ENCODE results near the gene GNB1L.

The GNB1L gene

DNA sequence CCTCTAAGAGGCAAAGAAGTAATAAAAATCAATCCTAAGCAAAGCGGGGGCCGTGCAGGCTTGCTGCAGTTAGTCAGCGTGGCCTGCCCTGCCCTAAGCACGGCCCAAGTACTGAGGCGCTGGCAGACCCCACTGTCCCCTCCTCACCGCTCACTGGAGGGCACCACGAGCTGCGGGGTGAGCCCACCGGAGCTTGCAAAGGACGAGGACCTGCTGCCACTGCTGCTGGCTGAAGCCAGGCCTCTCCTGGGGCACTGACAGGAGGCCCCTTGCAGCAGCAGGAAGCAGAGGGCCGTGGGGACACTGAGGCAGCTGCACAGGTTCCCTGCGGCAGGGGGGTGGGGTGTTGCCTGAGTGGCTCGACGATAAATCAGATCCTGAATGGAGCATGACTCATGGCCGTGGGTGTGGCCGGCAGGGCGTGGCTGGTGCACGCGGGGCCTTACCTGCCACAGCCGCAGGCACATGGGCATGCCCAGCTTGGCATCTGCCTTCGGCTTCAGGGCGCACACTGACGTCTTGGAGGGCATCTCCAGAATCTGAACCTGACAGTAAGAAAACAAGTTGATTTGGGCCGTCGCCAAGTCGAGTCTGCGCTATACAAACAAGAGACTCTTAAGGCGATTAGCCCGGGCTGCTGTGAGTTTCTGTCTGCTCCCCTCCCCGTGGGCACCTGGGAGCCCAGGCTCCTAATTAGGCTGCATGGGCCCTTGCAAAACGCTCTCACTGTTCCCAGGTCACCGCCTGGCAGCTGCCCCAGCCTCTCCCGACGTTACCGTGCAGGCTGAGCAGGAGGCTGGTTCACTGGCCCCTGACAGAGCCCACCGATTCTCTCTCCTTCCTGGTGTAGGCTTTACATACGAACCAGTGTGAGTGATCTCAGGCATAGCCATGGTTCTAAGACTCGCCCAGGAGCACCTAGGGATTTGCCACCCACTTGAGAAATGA, 48.2 kb downstream of the GNB1L start:
- H3K36me3 ChIP-seq (replicated peaks; ENCODE audit: insufficient read depth, low read length): no peaks in the 10 kb centered on the region
- H3F3A ChIP-seq (ENCODE audit: insufficient read depth, low read length): no peaks in the 10 kb centered on the region
- no peak overlapping the region for H2AFZ ChIP-seq (ENCODE audit: low read length)
- H3K27me3 ChIP-seq (replicated peaks; ENCODE audit: insufficient read depth, low read length): no peaks in the 10 kb centered on the region
- no peak overlapping the region for H3K27ac ChIP-seq (ENCODE audit: low read length)
- no peak for DNase-seq
- TF ChIP-seq, protein P1, sequence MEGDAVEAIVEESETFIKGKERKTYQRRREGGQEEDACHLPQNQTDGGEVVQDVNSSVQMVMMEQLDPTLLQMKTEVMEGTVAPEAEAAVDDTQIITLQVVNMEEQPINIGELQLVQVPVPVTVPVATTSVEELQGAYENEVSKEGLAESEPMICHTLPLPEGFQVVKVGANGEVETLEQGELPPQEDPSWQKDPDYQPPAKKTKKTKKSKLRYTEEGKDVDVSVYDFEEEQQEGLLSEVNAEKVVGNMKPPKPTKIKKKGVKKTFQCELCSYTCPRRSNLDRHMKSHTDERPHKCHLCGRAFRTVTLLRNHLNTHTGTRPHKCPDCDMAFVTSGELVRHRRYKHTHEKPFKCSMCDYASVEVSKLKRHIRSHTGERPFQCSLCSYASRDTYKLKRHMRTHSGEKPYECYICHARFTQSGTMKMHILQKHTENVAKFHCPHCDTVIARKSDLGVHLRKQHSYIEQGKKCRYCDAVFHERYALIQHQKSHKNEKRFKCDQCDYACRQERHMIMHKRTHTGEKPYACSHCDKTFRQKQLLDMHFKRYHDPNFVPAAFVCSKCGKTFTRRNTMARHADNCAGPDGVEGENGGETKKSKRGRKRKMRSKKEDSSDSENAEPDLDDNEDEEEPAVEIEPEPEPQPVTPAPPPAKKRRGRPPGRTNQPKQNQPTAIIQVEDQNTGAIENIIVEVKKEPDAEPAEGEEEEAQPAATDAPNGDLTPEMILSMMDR (IDR thresholded peaks at IDR 0.05; ENCODE audit: low read length): no peak
- TF ChIP-seq EZH2 (optimal IDR thresholded peaks at IDR 0.05; ENCODE audit: low read depth, low read length) (no peak), EZH2phosphoT487 (IDR thresholded peaks at IDR 0.05; ENCODE audit: low read length) (no peak)
- no peaks in the 10 kb centered on the region for H3K9me3 ChIP-seq (replicated peaks; ENCODE audit: insufficient read depth, low read length)
- no peaks in the 10 kb centered on the region for H3K4me1 ChIP-seq (ENCODE audit: low read length)
- H3K9ac ChIP-seq (ENCODE audit: low read length): no peak overlapping the region
- H3K9me2 ChIP-seq (replicated peaks; ENCODE audit: insufficient read depth, low read length): no peaks in the 10 kb centered on the region
- no peak overlapping the region for H3K4me3 ChIP-seq (ENCODE audit: low read length)
- no peaks in the 10 kb centered on the region for H4K20me1 ChIP-seq (ENCODE audit: insufficient read depth, low read length)
- H3K4me2 ChIP-seq (ENCODE audit: low read depth, low read length): no peak overlapping the region
- no peaks in the 10 kb centered on the region for H3K79me2 ChIP-seq (ENCODE audit: low read length)

DNA sequence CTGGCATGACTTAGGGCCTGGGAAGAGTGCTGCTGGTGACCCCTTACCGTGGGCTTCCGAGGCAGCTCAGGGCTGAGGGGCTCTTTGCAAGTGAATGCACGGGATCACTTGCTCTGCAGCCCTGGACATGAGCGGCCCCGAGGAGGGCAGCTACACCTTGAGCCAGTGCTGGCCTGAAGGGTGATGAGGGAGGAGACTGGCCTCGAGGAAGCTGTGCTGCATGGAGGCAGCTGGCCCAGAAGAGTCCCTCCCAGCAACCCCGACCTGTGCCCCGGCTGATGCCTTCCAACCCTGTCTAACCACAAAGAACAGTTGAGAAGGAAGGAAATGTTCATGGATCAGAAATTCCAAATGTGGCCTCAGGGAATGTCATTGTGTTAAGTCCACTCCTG, 48.9 kb downstream of the GNB1L start:
- no peaks in the 10 kb centered on the region for H3K79me2 ChIP-seq (ENCODE audit: low read length)
- H3K36me3 ChIP-seq (replicated peaks; ENCODE audit: insufficient read depth, low read length): no peaks in the 10 kb centered on the region
- TF ChIP-seq, protein P1 (IDR thresholded peaks at IDR 0.05; ENCODE audit: low read length): no peak
- H3K4me1 ChIP-seq (ENCODE audit: low read length): no peaks in the 10 kb centered on the region
- H3K27me3 ChIP-seq (replicated peaks; ENCODE audit: insufficient read depth, low read length): no peaks in the 10 kb centered on the region
- no peaks in the 10 kb centered on the region for H3F3A ChIP-seq (ENCODE audit: insufficient read depth, low read length)
- no peak overlapping the region for H2AFZ ChIP-seq (ENCODE audit: low read length)
- H3K9me3 ChIP-seq (replicated peaks; ENCODE audit: insufficient read depth, low read length): no peaks in the 10 kb centered on the region
- no peak overlapping the region for H3K4me2 ChIP-seq (ENCODE audit: low read depth, low read length)
- no peak overlapping the region for H3K4me3 ChIP-seq (ENCODE audit: low read length)
- H3K9ac ChIP-seq (ENCODE audit: low read length): no peak overlapping the region
- no peak overlapping the region for H3K27ac ChIP-seq (ENCODE audit: low read length)
- no peaks in the 10 kb centered on the region for H4K20me1 ChIP-seq (ENCODE audit: insufficient read depth, low read length)
- H3K9me2 ChIP-seq (replicated peaks; ENCODE audit: insufficient read depth, low read length): no peaks in the 10 kb centered on the region
- no peak for DNase-seq

- no peaks in the 10 kb centered on the region for H3K36me3 ChIP-seq (replicated peaks; ENCODE audit: insufficient read depth, low read length)
- H3K27ac ChIP-seq (ENCODE audit: low read length): no peak overlapping the region
- no peaks in the 10 kb centered on the region for H3K9me3 ChIP-seq (replicated peaks; ENCODE audit: insufficient read depth, low read length)
- H3K4me2 ChIP-seq (ENCODE audit: low read depth, low read length): no peak overlapping the region
- H4K20me1 ChIP-seq (ENCODE audit: insufficient read depth, low read length): no peaks in the 10 kb centered on the region
- no peaks in the 10 kb centered on the region for H3K4me1 ChIP-seq (ENCODE audit: low read length)
- H3K4me3 ChIP-seq (ENCODE audit: low read length): no peak overlapping the region
- TF ChIP-seq, protein P1 (IDR thresholded peaks at IDR 0.05; ENCODE audit: low read length): no peak
- TF ChIP-seq EZH2 (optimal IDR thresholded peaks at IDR 0.05; ENCODE audit: low read depth, low read length) (no peak), EZH2phosphoT487 (IDR thresholded peaks at IDR 0.05; ENCODE audit: low read length) (no peak)
- H3K79me2 ChIP-seq (ENCODE audit: low read length): no peaks in the 10 kb centered on the region
- DNase-seq: no peak
- H3K27me3 ChIP-seq (replicated peaks; ENCODE audit: insufficient read depth, low read length): no peaks in the 10 kb centered on the region
- no peak overlapping the region for H2AFZ ChIP-seq (ENCODE audit: low read length)
- H3F3A ChIP-seq (ENCODE audit: insufficient read depth, low read length): no peaks in the 10 kb centered on the region
- H3K9ac ChIP-seq (ENCODE audit: low read length): no peak overlapping the region
- no peaks in the 10 kb centered on the region for H3K9me2 ChIP-seq (replicated peaks; ENCODE audit: insufficient read depth, low read length)
These were observed 50.9 kb downstream of the GNB1L start for GRCh38 chr22:19803736-19804267.
